H4 (cell line): ENCODE results near the gene DSP. TPM values are rescaled to one million over a fixed set of nuclear protein-coding genes. Genes with fewer than 3 reads are reported as not detected.

Experiments
- DNase-seq: peaks from one replicate; pipeline ENCODE4 v3.0.0-alpha.2; 2015; ENCODE audit warnings: low spot score
- total RNA-seq: library from RNA; depleted of rRNA; stranded (reverse); fragments of >200 nt; shearing (Covaris generic); gene quantifications from 2 replicates; pipeline ENCODE4 v1.2.3, GENCODE V29; 2014; rRNA removed

Gene DSP, protein sequence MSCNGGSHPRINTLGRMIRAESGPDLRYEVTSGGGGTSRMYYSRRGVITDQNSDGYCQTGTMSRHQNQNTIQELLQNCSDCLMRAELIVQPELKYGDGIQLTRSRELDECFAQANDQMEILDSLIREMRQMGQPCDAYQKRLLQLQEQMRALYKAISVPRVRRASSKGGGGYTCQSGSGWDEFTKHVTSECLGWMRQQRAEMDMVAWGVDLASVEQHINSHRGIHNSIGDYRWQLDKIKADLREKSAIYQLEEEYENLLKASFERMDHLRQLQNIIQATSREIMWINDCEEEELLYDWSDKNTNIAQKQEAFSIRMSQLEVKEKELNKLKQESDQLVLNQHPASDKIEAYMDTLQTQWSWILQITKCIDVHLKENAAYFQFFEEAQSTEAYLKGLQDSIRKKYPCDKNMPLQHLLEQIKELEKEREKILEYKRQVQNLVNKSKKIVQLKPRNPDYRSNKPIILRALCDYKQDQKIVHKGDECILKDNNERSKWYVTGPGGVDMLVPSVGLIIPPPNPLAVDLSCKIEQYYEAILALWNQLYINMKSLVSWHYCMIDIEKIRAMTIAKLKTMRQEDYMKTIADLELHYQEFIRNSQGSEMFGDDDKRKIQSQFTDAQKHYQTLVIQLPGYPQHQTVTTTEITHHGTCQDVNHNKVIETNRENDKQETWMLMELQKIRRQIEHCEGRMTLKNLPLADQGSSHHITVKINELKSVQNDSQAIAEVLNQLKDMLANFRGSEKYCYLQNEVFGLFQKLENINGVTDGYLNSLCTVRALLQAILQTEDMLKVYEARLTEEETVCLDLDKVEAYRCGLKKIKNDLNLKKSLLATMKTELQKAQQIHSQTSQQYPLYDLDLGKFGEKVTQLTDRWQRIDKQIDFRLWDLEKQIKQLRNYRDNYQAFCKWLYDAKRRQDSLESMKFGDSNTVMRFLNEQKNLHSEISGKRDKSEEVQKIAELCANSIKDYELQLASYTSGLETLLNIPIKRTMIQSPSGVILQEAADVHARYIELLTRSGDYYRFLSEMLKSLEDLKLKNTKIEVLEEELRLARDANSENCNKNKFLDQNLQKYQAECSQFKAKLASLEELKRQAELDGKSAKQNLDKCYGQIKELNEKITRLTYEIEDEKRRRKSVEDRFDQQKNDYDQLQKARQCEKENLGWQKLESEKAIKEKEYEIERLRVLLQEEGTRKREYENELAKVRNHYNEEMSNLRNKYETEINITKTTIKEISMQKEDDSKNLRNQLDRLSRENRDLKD (N-terminal part only)
- 0.02 and 0.04 TPM in 2 replicates for total RNA-seq

GRCh38 chr6:7541175-7542064 lies at the start of gene DSP:
TSS of gene DSP (plus strand) at chr6:7541671. CDS start at chr6:7541916, 245 bp downstream.
- DNase-seq = no peak

DNA sequence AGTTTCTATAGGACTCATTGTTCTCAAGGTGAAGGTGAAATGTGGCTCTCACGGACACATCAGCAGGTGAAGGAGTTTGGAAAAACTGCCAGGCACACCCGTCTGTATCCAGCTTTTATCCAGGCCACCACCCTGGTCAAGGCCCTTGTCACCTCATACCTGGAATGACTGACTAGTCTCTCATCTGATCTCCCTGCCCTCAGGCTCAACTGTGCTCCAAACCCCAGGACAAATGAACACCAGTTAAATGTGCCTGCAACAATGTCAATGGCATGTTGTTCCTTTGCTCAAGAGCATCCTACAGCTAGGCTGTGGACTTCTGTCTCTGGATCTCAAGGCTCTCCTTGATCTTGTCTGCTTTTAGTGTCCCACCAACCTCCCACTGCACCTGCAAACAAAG lies 47.6 kb upstream of the DSP start:
- DNase-seq = no peak

- no peak for DNase-seq
Observed at GRCh38 chr6:7494638-7495037, 46.8 kb upstream of the DSP start.

DNA sequence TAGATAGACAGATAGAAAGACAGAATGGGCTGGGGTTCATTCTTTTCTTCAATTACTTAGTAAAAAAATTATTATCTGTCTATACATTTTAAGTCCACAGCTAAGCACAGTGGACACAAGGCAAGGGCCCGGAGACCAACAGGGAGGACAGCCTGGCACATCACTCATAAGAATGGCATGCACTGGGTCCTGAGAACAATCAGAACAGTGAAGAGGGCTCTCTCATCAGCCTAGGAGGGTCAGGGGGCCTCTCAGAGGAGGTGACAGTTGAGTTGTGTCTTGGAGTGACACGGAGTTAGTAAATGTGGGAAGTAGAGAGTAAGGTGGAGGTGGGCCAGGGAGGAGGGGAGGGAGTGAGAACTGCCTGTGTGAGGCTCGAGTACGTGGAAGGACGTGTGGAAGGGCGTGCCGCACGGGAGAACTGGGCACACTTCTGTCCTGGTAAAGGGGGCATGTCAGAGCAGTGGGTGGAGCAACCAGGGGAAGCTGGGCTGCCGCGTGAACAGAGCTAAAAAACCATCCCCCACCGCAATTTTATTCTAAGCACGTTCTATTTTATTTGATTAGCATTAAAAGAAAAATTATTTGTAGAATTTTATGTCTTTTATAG lies 45.1 kb upstream of the DSP start:
- DNase-seq = no peak

- DNase-seq = no peak
Observed at GRCh38 chr6:7500752-7501282, 40.7 kb upstream of the DSP start.

DNA sequence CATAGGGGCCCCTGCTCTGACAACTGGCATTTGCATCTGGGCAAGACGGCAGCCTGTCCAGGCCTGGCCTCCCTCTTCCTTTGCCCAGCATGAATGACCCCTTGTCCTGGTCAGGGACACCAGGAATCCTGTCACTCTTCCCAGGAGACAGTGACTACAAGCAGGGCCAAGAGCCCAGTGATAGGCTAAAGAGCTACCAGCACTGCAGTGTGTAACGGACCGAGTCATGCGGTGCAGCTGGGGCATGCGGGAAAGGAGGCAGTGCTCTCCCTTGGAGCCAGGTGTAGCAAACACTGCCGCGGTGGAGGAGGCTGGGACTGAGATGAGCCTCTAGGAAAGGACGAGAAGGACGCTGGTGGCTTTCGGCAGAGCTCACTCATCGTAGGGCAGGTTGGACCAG lies 38.7 kb upstream of the DSP start:
- no peak for DNase-seq

- DNase-seq = no peak
Observed at GRCh38 chr6:7504041-7504440, 37.4 kb upstream of the DSP start.

DNA sequence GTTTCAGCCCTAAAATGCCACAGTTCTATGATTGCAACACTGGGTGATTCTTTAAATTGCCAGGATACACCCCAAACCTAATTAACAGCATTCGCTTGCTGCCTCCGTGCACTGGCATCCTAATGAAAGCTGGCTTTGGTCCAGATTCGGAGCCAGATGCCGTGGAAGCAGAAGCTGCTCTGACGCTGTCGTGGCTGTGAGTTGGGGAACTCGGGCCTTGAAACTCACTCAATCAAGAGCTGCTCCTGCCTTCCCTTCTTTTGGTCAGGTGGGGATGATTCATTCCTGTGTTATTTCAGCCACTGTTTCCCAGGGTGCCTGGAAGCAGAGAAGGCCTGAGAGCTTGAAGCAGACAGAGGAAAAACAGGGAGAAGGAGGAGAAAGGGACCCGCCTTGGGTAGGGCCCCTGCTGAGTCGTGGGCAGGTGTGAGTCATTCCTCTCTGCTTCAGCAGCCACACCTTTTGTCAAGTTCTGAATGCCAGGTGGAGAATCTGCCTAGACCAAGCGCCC lies 36.2 kb upstream of the DSP start:
- DNase-seq = peak; percentile 88

GRCh38 chr6:7507600-7507999 lies 33.9 kb upstream of the DSP start:
- no peak for DNase-seq

DNA sequence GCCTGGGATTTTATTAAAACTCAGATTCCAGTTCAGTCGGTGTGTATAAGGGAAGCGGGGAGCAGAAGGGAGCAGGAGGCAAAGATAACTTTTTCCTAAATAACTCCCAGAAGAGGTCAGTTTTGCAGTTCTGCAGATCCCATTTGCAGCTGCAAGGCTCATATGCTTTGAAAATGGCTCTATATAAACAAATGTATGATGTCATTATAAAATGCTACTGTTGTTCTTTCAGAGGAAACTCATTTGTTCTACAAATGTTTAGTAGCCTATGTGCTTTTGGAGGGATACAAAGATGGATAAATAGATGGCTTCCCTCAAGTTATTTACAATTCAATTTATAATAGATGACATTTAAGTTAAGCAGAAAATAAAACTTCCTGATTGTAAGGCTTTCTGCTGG lies 29.2 kb upstream of the DSP start:
- DNase-seq = no peak

DNA sequence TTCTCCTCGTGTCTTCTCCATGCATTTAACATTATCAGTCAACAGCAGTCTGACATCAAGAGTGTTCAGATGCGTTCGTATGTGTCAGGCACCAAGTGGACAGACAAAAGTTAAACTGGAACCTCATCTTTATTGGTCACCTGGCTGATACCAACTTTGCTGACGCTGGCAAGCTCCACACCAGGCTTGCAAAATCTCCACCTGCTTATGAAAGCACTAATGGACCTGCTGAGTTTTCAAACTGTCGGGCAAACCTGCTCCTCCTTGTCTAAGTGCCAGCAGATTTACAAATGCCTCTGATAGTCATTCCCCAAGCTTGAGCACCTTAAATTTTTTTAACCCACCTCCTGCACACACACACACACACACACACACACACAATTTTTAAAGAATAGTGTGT lies 27.9 kb upstream of the DSP start:
- DNase-seq = no peak

- DNase-seq = no peak
Observed at GRCh38 chr6:7515363-7515762, 26.1 kb upstream of the DSP start.

- no peak for DNase-seq
Observed at GRCh38 chr6:7518877-7519276, 22.6 kb upstream of the DSP start.

DNA sequence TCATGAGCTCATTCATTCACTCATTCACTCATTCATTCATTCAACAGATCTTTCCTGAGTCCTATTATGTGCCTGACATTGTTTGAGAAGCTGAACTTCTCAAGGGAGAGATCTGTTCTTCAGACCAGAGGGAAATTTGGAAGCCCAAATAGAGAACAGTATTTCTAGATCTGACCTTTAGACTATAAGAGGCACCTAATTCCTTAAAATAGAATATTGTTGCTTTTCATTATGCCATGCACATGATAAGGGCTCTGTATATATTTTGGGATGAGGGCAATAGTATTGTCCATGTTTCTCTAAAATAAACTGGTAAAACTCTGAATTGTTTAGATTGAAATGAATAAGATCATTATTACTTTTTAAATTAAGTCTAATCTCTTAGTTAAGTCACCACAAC lies 18.6 kb upstream of the DSP start:
- DNase-seq = no peak

DNA sequence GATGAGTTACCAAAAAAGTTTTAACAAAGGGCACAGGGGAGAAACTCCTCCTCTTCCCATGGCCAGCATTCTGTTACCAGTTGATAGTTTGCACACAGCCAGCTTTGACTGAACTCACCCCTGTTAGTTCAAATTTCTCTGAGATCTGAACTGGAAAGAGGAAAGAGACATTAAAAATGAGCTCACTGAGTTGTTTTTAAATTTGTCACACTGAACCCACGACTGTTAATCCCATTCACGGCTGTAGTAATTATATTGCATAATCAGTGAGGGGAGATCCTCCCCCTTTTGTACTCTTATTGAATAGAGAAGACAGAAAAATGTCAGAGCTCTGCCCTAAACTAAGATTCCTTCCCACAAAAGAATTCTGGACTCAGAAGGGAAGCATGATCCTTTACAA lies 17.5 kb upstream of the DSP start:
- DNase-seq = no peak

DNA sequence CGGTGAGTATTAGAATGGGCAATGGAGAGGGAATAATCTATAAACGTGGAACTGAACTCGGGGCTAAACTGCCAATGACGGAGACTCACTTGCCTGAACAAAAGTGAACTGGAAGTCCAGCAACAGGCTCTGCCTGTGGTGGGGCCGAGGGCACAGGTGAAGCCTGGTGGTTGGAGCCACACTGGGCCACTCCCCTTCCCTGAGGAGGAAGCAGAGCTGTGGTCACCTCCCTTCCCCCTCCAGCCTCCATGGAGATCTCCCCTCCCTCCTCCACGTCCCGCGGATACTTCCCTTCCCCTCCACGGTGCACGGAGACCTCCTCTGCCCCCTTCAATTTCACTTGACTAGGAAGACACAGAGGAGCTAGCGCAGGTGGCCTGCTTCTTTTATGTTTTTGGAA lies 14.7 kb upstream of the DSP start:
- DNase-seq = no peak

DNA sequence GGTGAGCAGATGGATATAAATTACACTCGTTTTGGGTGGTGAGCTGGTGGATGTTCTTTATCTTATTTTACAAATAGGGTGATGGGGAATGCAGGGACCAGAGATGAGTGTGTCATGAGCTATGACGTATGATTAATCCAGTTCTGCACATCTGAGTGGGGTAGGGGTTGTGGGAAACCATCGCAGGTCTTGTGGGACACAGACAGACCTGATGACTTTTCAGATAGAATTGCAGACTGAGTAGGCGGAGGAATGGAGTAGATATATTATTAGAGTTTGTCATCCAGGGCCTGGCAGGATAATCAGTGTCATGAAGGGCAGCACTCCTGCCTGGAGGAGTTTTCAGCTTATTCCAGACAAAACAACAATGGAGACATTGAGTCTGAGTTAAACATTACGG lies 12.9 kb upstream of the DSP start:
- DNase-seq = no peak

GRCh38 chr6:7529141-7529540 lies 12.3 kb upstream of the DSP start:
- no peak for DNase-seq

- DNase-seq = no peak
Observed at GRCh38 chr6:7532232-7532631, 9.2 kb upstream of the DSP start.

- DNase-seq = no peak
Observed at GRCh38 chr6:7532821-7533220, 8.7 kb upstream of the DSP start.
